Endodermal cell (in vitro differentiated cells): ENCODE results near the gene NRG2. TPM values are rescaled to one million over a fixed set of nuclear protein-coding genes. Genes with fewer than 3 reads are reported as not detected.

ENCODE experiments used
- DNase-seq: peaks from one replicate; pipeline ENCODE4 v3.0.0-alpha.2; 2017
- H3K27ac ChIP-seq: 2 replicates; pipeline ENCODE4 v1.5.1; 2013; ENCODE audit warnings: mild to moderate bottlenecking, low read depth, low read length, moderate library complexity
- H3K27me3 ChIP-seq: 2 replicates; pipeline ENCODE4 v1.6.1; 2013; ENCODE audit warnings: mild to moderate bottlenecking, low read length, moderate library complexity; ENCODE audit not compliant: insufficient read depth, control insufficient read depth, poor library complexity, severe bottlenecking
- H3K36me3 ChIP-seq: 2 replicates; pipeline ENCODE4 v1.7.0; 2013; ENCODE audit warnings: mild to moderate bottlenecking, low read length, moderate library complexity; ENCODE audit not compliant: control insufficient read depth, insufficient read depth
- H3K4me1 ChIP-seq: one replicate; pipeline ENCODE4 v1.7.0; 2013; ENCODE audit warnings: low read length; ENCODE audit not compliant: control insufficient read depth, insufficient read depth
- H3K4me3 ChIP-seq: 2 replicates; pipeline ENCODE4 v1.5.1; 2013; ENCODE audit warnings: mild to moderate bottlenecking, low read length, moderate library complexity
- H3K9ac ChIP-seq: 2 replicates; pipeline ENCODE4 v1.6.1; 2013; ENCODE audit warnings: mild to moderate bottlenecking, low read length, moderate library complexity; ENCODE audit not compliant: poor library complexity, severe bottlenecking; ENCODE audit errors: extremely low read depth
- H3K9me3 ChIP-seq: 2 replicates; pipeline ENCODE4 v1.6.1; 2013; ENCODE audit warnings: mild to moderate bottlenecking, low read length, moderate library complexity; ENCODE audit not compliant: control insufficient read depth
- H3K27ac Mint-ChIP-seq: 2 replicates; pipeline ENCODE4 v1.8.0; 2020; ENCODE audit warnings: mixed read lengths
- H3K27me3 Mint-ChIP-seq: 2 replicates; pipeline ENCODE4 v1.8.0; 2021; ENCODE audit warnings: mild to moderate bottlenecking, mixed read lengths; ENCODE audit not compliant: insufficient read depth
- H3K36me3 Mint-ChIP-seq: 2 replicates; pipeline ENCODE4 v1.8.0; 2020; ENCODE audit warnings: low read depth, mixed read lengths
- H3K4me1 Mint-ChIP-seq: 2 replicates; pipeline ENCODE4 v1.8.0; 2020; ENCODE audit warnings: mixed read lengths
- H3K4me3 Mint-ChIP-seq: 2 replicates; pipeline ENCODE4 v1.8.0; 2020; ENCODE audit warnings: mild to moderate bottlenecking, moderate library complexity, mixed read lengths
- H3K9me3 Mint-ChIP-seq: 2 replicates; pipeline ENCODE4 v1.8.0; 2020; ENCODE audit warnings: mild to moderate bottlenecking, mixed read lengths
- WGBS, 2 experiments: methylation state at CpG; one replicate each; pipeline versions ENCODE4 v1.1.5 to v1.1.7; 2013; ENCODE audit warnings: missing lambda C conversion rate in 2 of 2, mixed read lengths in 1 of 2; ENCODE audit not compliant: insufficient coverage in 1 of 2, insufficient read length in 1 of 2; 5-methylcytosine and 5-hydroxymethylcytosine counted together
- total RNA-seq, 2 donors: library from RNA; stranded (reverse); fragmentation: NEBNext Ultra II Directional in 1 of 2; extraction: Animal tissue kit (Norgen Biotek cat#: 25700) in 1 of 2; gene quantifications; 2 replicates in 1 of 2; 3 replicates in 1 of 2; pipeline ENCODE4 v1.2.1, GENCODE V29; 2021
- TF ChIP-seq, protein P1 (sequence below): fragments of 200-600 bp; sonication (generic); conservative IDR thresholded peaks from 2 replicates; pipeline ENCODE4 v1.5.0; 2021; ENCODE audit warnings: antibody characterized with exemption, mild to moderate bottlenecking

The NRG2 gene
- total RNA-seq, 2 donors from 2014 or later, result 10.8 to 12.5 TPM

DNA sequence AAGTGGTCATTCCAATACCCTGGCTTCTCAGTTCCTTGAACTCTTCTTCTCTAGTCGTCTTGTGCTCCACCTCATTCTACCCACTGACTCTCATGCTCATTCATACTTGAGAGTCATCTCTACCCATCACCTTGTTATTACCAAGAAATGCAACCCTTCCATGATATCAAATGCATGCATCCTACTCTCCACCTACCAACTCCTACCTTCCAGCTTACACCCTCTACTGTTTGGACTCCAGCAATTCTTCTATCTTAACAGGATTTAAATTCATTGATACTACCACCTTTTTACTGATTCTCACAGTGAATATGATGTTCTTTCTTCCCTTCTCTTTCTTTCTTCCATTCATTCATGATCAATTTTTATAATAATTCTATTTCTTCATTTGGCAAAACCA is 30.7 kb downstream of the NRG2 start:
- Histone ChIP-seq H3K9me3 (no peaks in the 10 kb centered on the region), H3K9ac (no peak overlapping the region), H3K4me3 (no peak overlapping the region), H3K27me3 (peaks cover 96% of the 10 kb centered on the region), H3K4me1 (no peaks in the 10 kb centered on the region), H3K27ac (no peak overlapping the region), H3K36me3 (no peaks in the 10 kb centered on the region)
- peaks cover 24% of the 10 kb centered on the region for H3K27me3 Mint-ChIP-seq
- no peak for DNase-seq
- no peak overlapping the region for H3K27ac Mint-ChIP-seq
- TF ChIP-seq, protein P1, sequence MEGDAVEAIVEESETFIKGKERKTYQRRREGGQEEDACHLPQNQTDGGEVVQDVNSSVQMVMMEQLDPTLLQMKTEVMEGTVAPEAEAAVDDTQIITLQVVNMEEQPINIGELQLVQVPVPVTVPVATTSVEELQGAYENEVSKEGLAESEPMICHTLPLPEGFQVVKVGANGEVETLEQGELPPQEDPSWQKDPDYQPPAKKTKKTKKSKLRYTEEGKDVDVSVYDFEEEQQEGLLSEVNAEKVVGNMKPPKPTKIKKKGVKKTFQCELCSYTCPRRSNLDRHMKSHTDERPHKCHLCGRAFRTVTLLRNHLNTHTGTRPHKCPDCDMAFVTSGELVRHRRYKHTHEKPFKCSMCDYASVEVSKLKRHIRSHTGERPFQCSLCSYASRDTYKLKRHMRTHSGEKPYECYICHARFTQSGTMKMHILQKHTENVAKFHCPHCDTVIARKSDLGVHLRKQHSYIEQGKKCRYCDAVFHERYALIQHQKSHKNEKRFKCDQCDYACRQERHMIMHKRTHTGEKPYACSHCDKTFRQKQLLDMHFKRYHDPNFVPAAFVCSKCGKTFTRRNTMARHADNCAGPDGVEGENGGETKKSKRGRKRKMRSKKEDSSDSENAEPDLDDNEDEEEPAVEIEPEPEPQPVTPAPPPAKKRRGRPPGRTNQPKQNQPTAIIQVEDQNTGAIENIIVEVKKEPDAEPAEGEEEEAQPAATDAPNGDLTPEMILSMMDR, result no peak
- no peaks in the 10 kb centered on the region for H3K4me1 Mint-ChIP-seq
- H3K9me3 Mint-ChIP-seq, result no peaks in the 10 kb centered on the region
- no peaks in the 10 kb centered on the region for H3K36me3 Mint-ChIP-seq
- no peak overlapping the region for H3K4me3 Mint-ChIP-seq
- 80 to 82% methylated on average over 1 of the region's 1 CpG for WGBS, 2 experiments

DNA sequence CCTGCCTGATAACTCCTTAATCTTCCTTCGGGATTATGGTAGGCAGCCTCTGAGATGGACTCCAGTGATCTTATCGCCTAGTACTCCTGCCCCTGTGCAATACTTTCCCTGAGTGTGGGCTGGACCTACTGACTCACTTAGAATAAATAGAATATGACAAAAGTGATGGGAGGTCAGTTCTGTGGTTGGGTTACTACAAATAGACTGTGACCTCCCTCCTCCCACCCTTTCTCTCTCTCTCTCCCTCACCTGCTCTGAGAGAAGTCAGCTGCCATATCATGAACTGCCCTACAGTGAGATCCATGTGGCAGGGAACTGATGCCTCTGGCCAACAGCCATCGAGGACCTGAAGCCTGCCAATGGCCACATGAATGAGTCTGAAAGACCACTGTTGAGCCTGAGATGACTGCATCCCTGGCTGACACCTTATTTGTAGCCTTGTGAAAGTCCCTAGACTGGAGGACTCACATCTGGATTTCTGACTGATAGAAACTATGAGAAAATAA is 31.7 kb downstream of the NRG2 start:
- Mint-ChIP-seq H3K27ac (no peak overlapping the region), H3K4me1 (no peaks in the 10 kb centered on the region), H3K27me3 (peaks cover 35% of the 10 kb centered on the region), H3K4me3 (no peak overlapping the region), H3K36me3 (no peaks in the 10 kb centered on the region), H3K9me3 (no peaks in the 10 kb centered on the region)
- DNase-seq, result no peak
- H3K27ac ChIP-seq, result no peak overlapping the region
- no peaks in the 10 kb centered on the region for H3K36me3 ChIP-seq
- no peak overlapping the region for H3K4me3 ChIP-seq
- peaks cover 96% of the 10 kb centered on the region for H3K27me3 ChIP-seq
- no peak overlapping the region for H3K9ac ChIP-seq
- TF ChIP-seq, protein P1, result no peak
- 79 to 91% methylated on average over 3 of the region's 3 CpGs for WGBS, 2 experiments
- no peaks in the 10 kb centered on the region for H3K9me3 ChIP-seq
- no peaks in the 10 kb centered on the region for H3K4me1 ChIP-seq

DNA sequence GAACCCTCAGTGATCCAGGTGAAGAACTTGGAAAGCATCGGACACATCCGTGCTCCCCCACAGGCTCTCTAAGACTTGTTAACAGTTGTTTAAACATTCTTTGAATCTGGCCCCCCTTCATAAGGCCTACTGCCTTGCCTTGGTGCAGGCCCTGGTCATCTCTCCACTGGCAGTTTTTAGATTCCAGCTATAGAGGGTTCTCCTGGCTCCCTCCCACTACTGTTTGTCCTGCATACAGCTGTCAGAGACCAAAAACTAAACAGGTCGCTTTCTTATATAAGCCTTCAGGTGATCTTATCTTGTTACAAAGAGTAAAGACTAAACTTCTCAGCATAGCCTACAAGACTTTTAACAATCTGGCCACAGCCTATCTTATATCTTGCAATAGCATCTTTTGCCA is 32.3 kb downstream of the NRG2 start:
- Histone ChIP-seq H3K27ac (no peak overlapping the region), H3K9ac (no peak overlapping the region), H3K27me3 (peaks cover 96% of the 10 kb centered on the region), H3K36me3 (no peaks in the 10 kb centered on the region), H3K4me1 (no peaks in the 10 kb centered on the region), H3K9me3 (no peaks in the 10 kb centered on the region), H3K4me3 (no peak overlapping the region)
- H3K4me1 Mint-ChIP-seq, result no peaks in the 10 kb centered on the region
- no peak overlapping the region for H3K4me3 Mint-ChIP-seq
- 82 to 99% methylated on average over 1 to 3 of the region's 3 CpGs for WGBS, 2 experiments
- no peak for DNase-seq
- peaks cover 41% of the 10 kb centered on the region for H3K27me3 Mint-ChIP-seq
- no peaks in the 10 kb centered on the region for H3K9me3 Mint-ChIP-seq
- H3K27ac Mint-ChIP-seq, result no peak overlapping the region
- TF ChIP-seq, protein P1, result no peak
- H3K36me3 Mint-ChIP-seq, result no peaks in the 10 kb centered on the region
